GM21367 (cell line): ENCODE results near the gene NVL.

Source experiments
- ATAC-seq: cut with Tn5 transposase; IDR thresholded peaks from one replicate; pipeline ENCODE4 v1.9.1; 2021; ENCODE audit not compliant: unreplicated experiment

NVL gene

GRCh38 chr1:224199679-224200078, 130.3 kb downstream of the NVL start:
- no peak for ATAC-seq

- ATAC-seq = no peak
These were observed 131.4 kb downstream of the NVL start for GRCh38 chr1:224198572-224198971.

- ATAC-seq = no peak
These were observed 133.0 kb downstream of the NVL start for GRCh38 chr1:224196813-224197600.

- no peak for ATAC-seq
These were observed 136.5 kb downstream of the NVL start for GRCh38 chr1:224193319-224193966.

- ATAC-seq = peak; percentile 52
These were observed 137.7 kb downstream of the NVL start for GRCh38 chr1:224192082-224192788.

- ATAC-seq = no peak
These were observed 140.4 kb downstream of the NVL start for GRCh38 chr1:224189561-224189960.

- no peak for ATAC-seq
These were observed 141.7 kb downstream of the NVL start for GRCh38 chr1:224188286-224188685.

- ATAC-seq = no peak
These were observed 144.8 kb downstream of the NVL start for GRCh38 chr1:224185208-224185607.

GRCh38 chr1:224183591-224184312, 146.2 kb downstream of the NVL start:
- ATAC-seq = peak; percentile 37

- peak; percentile 50 for ATAC-seq
These were observed 146.9 kb downstream of the NVL start, which contains the start of gene DEGS1 for GRCh38 chr1:224182866-224183590. DEGS1 (plus strand) TSS chr1:224183240; CDS start chr1:224183337, 97 bp downstream.

GRCh38 chr1:224182057-224182865, 147.7 kb downstream of the NVL start:
- ATAC-seq = peak; percentile 35

- no peak for ATAC-seq
These were observed 148.5 kb downstream of the NVL start for GRCh38 chr1:224181453-224181810.

- ATAC-seq = no peak
These were observed 149.1 kb downstream of the NVL start for GRCh38 chr1:224180783-224181452.

GRCh38 chr1:224178894-224179293, 151.1 kb downstream of the NVL start:
- no peak for ATAC-seq

- no peak for ATAC-seq
These were observed 152.5 kb downstream of the NVL start for GRCh38 chr1:224177356-224177999.
